Left cardiac atrium (tissue), 4 donors: ENCODE results near the gene OR4B1. TPM values are rescaled to one million over a fixed set of nuclear protein-coding genes. Genes with fewer than 3 reads are reported as not detected.
"Not testable (repeated sequence)": the region's sequence is repeated elsewhere in the genome, so short reads cannot be mapped to it uniquely, and the experiment has no call there.

ENCODE experiments used
- ATAC-seq, 2 donors: fragments of 200-7000 bp; cut with Tn5 transposase; one replicate each; pipeline ENCODE4 v1.9.1; 2020; ENCODE audit warnings: mild to moderate bottlenecking in 2 of 2, moderate library complexity in 2 of 2
- DNase-seq: peaks from one replicate; pipeline ENCODE4 v3.0.0-alpha.2; 2020
- intact Hi-C, 2 donors: fragments of 100-400 bp; cut with DNase I; formaldehyde crosslinking; loops; one replicate each; pipeline versions ENCODE4 v1.14.1 to v1.15.1; 2022 to 2023
- long read RNA-seq: library from polyadenylated mRNA; unstranded; transcript quantifications from one replicate; pipeline ENCODE4 v2.0.0, GENCODE V29; 2021
- total RNA-seq, 2 donors: library from RNA; stranded (reverse); fragmentation: NEBNext Ultra II Directional; extraction: Animal tissue kit (Norgen Biotek cat#: 25700); gene quantifications; one replicate each; pipeline ENCODE4 v1.2.1, GENCODE V29; 2021
- donor health status: DM: no; HTN: yes; CAD: no.
- donor health status: DM: no; HTN: yes; CAD: no; lungs with severe emphysema.
- donor health status: DM: yes; HTN: yes; CAD: no.
- donor health status: Dilated cardiomyopathy.

The OR4B1 gene
- total RNA-seq, result not detected
- long read RNA-seq, result 0 reads

GRCh38 chr11:48216510-48216909, at the start of gene OR4B1:
Gene OR4B1, plus strand, starts transcription at chr11:48216810. Its CDS starts 0 bp downstream, at chr11:48216810.
- intact Hi-C loops, result no loop called here
- DNase-seq, result no peak
- ATAC-seq, result no peak

GRCh38 chr11:48167380-48167779, 49.2 kb upstream of the OR4B1 start:
- DNase-seq, result no peak
- ATAC-seq, result no peak
- intact Hi-C loops, result no loop called here

- intact Hi-C loops, result no loop called here
- ATAC-seq, result no peak
- DNase-seq, result no peak
These were observed 47.8 kb upstream of the OR4B1 start for GRCh38 chr11:48168815-48169214.

- no peak for DNase-seq
- intact Hi-C loops, result no loop called here
These were observed 47.4 kb upstream of the OR4B1 start for GRCh38 chr11:48169259-48169658.

GRCh38 chr11:48169717-48170116, 46.9 kb upstream of the OR4B1 start:
- DNase-seq, result peak; percentile 45
- peak; percentile 72 to 78 for ATAC-seq
- intact Hi-C loops, result loop anchor here in 1 of 2 donors (5.0 to 10.0 kb wide), 2 partner anchors 135 to 998 kb away; partner anchors contain the start of gene OR4S1

More at GRCh38 chr11:48169259-48169658, 47.4 kb upstream of the OR4B1 start:
- no peak for ATAC-seq

GRCh38 chr11:48170241-48171233, 46.1 kb upstream of the OR4B1 start:
- intact Hi-C loops, result loop anchor here in 1 of 2 donors (5.0 to 10.0 kb wide), 2 partner anchors 134 to 997 kb away; partner anchors contain the start of gene OR4S1
- ATAC-seq (peak in 1 of 2 donors; percentile 30), DNase-seq (no peak)

- peak; percentile 57 for DNase-seq
- intact Hi-C loops, result loop anchor here in 1 of 2 donors (5.0 to 10.0 kb wide), 2 partner anchors 132 to 994 kb away; partner anchors contain the start of gene OR4S1
- peak; percentile 77 to 80 for ATAC-seq
These were observed 43.6 kb upstream of the OR4B1 start for GRCh38 chr11:48172818-48173609.

- ATAC-seq, result no peak
- DNase-seq, result no peak
- intact Hi-C loops, result loop anchor here in 1 of 2 donors (10.0 kb wide), 1 partner anchor 127 kb away; the partner anchor contains the start of gene OR4S1
These were observed 38.9 kb upstream of the OR4B1 start for GRCh38 chr11:48177661-48178060.

- intact Hi-C loops, result loop anchor here in 1 of 2 donors (10.0 kb wide), 1 partner anchor 124 kb away; the partner anchor contains the start of gene OR4S1
- DNase-seq, result no peak
- ATAC-seq, result no peak
These were observed 36.0 kb upstream of the OR4B1 start for GRCh38 chr11:48180627-48181026.

- DNase-seq, result peak; percentile 38
- intact Hi-C loops, result loop anchor here in 1 of 2 donors (10.0 kb wide), 1 partner anchor 122 kb away; the partner anchor contains the start of gene OR4S1
- peak; percentile 91 to 96 for ATAC-seq
These were observed 33.6 kb upstream of the OR4B1 start for GRCh38 chr11:48182860-48183526.

GRCh38 chr11:48184452-48184851, 32.2 kb upstream of the OR4B1 start:
- DNase-seq (no peak), ATAC-seq (no peak)
- intact Hi-C loops, result loop anchor here in 1 of 2 donors (10.0 kb wide), 1 partner anchor 120 kb away; the partner anchor contains the start of gene OR4S1

- ATAC-seq, DNase-seq, intact Hi-C loops: not testable (repeated sequence)
These were observed 25.5 kb upstream of the OR4B1 start for GRCh38 chr11:48190906-48191654.

- no peak for DNase-seq
These were observed 22.7 kb upstream of the OR4B1 start for GRCh38 chr11:48193876-48194275.

GRCh38 chr11:48207881-48208280, 8.7 kb upstream of the OR4B1 start:
- intact Hi-C loops, result no loop called here
- ATAC-seq (no peak), DNase-seq (no peak)

More at GRCh38 chr11:48193876-48194275, 22.7 kb upstream of the OR4B1 start:
- intact Hi-C loops, result no loop called here
- ATAC-seq, result no peak

- ATAC-seq (no peak), DNase-seq (no peak)
- intact Hi-C loops, result no loop called here
These were observed 6.6 kb upstream of the OR4B1 start for GRCh38 chr11:48210052-48210451.

GRCh38 chr11:48228761-48229160, 12.2 kb downstream of the OR4B1 start:
- DNase-seq (no peak), ATAC-seq (no peak)

GRCh38 chr11:48230057-48230456, 13.4 kb downstream of the OR4B1 start:
- ATAC-seq, DNase-seq, intact Hi-C loops: not testable (repeated sequence)

More at GRCh38 chr11:48228761-48229160, 12.2 kb downstream of the OR4B1 start:
- intact Hi-C loops, result no loop called here

GRCh38 chr11:48237727-48238126, 21.1 kb downstream of the OR4B1 start:
- ATAC-seq (no peak), DNase-seq (no peak)
- intact Hi-C loops, result no loop called here
